Naive thymus-derived CD4-positive, alpha-beta T cell (primary cell): ENCODE measurements around the gene MYRFL. TPM values are rescaled to one million over a fixed set of nuclear protein-coding genes. Genes with fewer than 3 reads are reported as not detected.

ENCODE experiments used
- ATAC-seq: fragments of 150-1000 bp; cut with Tn5 transposase; 2 replicates; pipeline ENCODE4 v1.10.0; 2021; ENCODE audit warnings: mild to moderate bottlenecking, moderate library complexity
- CTCF ChIA-PET: fragments of 350-600 bp; sonication (Branson Sonifier 250); formaldehyde crosslinking; loops from one replicate; lab custom pipeline; 2021; ENCODE audit warnings: antibody characterized with exemption; lab: Charles Lee
- POLR2A ChIA-PET: fragments of 350-600 bp; sonication (Branson Sonifier 250); formaldehyde crosslinking; loops from one replicate; lab custom pipeline; 2021; ENCODE audit warnings: antibody characterized with exemption, inconsistent platforms; lab: Charles Lee
- DNase-seq, 9 donors: peaks; one replicate each; pipeline versions ENCODE4 v3.0.0 to v3.0.0-alpha.2; 2020 to 2022; ENCODE audit warnings: mixed read lengths in 1 of 9
- H3K27ac ChIP-seq: one replicate; pipeline ENCODE4 v1.7.0; 2013; ENCODE audit warnings: mild to moderate bottlenecking, low read depth, low read length, moderate library complexity
- H3K27me3 ChIP-seq, 2 donors: one replicate each; pipeline ENCODE4 v1.7.0; 2013; ENCODE audit warnings: low read length in 2 of 2, mild to moderate bottlenecking in 2 of 2, moderate library complexity in 2 of 2; ENCODE audit not compliant: control insufficient read depth in 2 of 2, insufficient read depth in 2 of 2
- H3K36me3 ChIP-seq, 3 experiments: 1 replicate in 2 of 3; 2 replicates in 1 of 3; pipeline ENCODE4 v1.7.0; 2013; ENCODE audit warnings: low read length in 3 of 3, mild to moderate bottlenecking in 3 of 3, moderate library complexity in 1 of 3; ENCODE audit not compliant: insufficient read depth in 3 of 3, control insufficient read depth in 2 of 3
- H3K4me1 ChIP-seq, 2 donors: one replicate each; pipeline ENCODE4 v1.7.0; 2013; ENCODE audit warnings: low read length in 2 of 2, mild to moderate bottlenecking in 2 of 2, moderate library complexity in 1 of 2; ENCODE audit not compliant: control insufficient read depth in 2 of 2, insufficient read depth in 2 of 2
- H3K4me3 ChIP-seq: 2 replicates; pipeline ENCODE4 v1.7.0; 2013; ENCODE audit warnings: mild to moderate bottlenecking, low read length
- H3K9me3 ChIP-seq, 3 experiments: 1 replicate in 2 of 3; 2 replicates in 1 of 3; pipeline ENCODE4 v1.7.0; 2013; ENCODE audit warnings: low read length in 3 of 3; ENCODE audit not compliant: control insufficient read depth in 2 of 3
- H3K27ac Mint-ChIP-seq, 9 donors: one replicate each; pipeline ENCODE4 v1.8.0; 2020 to 2022; ENCODE audit warnings: mixed read lengths in 9 of 9, mild to moderate bottlenecking in 8 of 9, moderate library complexity in 5 of 9, inconsistent platforms in 2 of 9
- H3K27me3 Mint-ChIP-seq, 5 donors: one replicate each; pipeline ENCODE4 v1.8.0; 2021 to 2022; ENCODE audit warnings: mixed read lengths in 5 of 5, mild to moderate bottlenecking in 1 of 5
- H3K36me3 Mint-ChIP-seq, 5 donors: one replicate each; pipeline ENCODE4 v1.8.0; 2020 to 2022; ENCODE audit warnings: mixed read lengths in 5 of 5, mild to moderate bottlenecking in 3 of 5, inconsistent platforms in 1 of 5
- H3K4me1 Mint-ChIP-seq, 7 donors: one replicate each; pipeline ENCODE4 v1.8.0; 2020 to 2022; ENCODE audit warnings: mixed read lengths in 7 of 7, mild to moderate bottlenecking in 3 of 7, inconsistent platforms in 1 of 7
- H3K4me3 Mint-ChIP-seq, 10 donors: one replicate each; pipeline ENCODE4 v1.8.0; 2020 to 2022; ENCODE audit warnings: mild to moderate bottlenecking in 10 of 10, mixed read lengths in 10 of 10, moderate library complexity in 6 of 10, inconsistent platforms in 2 of 10
- H3K9me3 Mint-ChIP-seq, 11 donors: one replicate each; pipeline ENCODE4 v1.8.0; 2020 to 2022; ENCODE audit warnings: mixed read lengths in 11 of 11, mild to moderate bottlenecking in 4 of 11, inconsistent platforms in 1 of 11, moderate library complexity in 1 of 11
- intact Hi-C, 2 donors: fragments of 100-400 bp; cut with micrococcal nuclease; formaldehyde crosslinking; loops; one replicate each; pipeline ENCODE4 v1.15.1; 2023
- polyA plus RNA-seq, 2 donors: library from polyadenylated mRNA; unstranded; fragments of 300-500 nt; fragmentation: Illumina TruSeq; gene quantifications; one replicate each; pipeline ENCODE4 v1.2.3, GENCODE V29; 2021
- total RNA-seq, 6 experiments: library from RNA in 5 of 6; stranded (reverse) in 5 of 6; gene quantifications; 1 replicate in 5 of 6; 2 replicates in 1 of 6; pipeline ENCODE4 v1.2.3 and lab custom pipeline; 2021 to 2026

MYRFL gene
- total and polyA plus RNA-seq, 7 experiments from 2014 or later = 0.24 TPM; not detected in 6

DNA sequence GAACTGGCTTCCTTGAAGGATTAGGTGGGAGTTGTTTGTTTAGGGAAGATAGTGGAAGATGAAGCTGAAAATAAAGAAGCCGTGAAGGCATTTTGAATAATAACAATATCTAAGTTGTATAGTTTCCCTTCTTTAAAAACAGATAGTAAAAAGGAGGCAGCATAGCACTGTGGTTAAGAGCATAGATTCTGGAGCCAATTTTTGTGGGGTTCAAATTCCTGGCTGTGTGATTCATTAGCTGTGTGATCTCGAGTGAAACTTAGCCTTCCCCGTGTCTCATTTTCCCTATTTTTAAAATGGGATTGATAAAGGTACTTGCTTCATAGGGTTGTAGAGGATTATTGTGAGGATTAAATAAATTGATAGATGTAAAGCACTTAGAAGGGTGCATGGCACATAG lies 104.5 kb downstream of the MYRFL start:
- Histone ChIP-seq H3K4me3 (no peak overlapping the region), H3K4me1 (no peaks in the 10 kb centered on the region), H3K27me3 (no peaks in the 10 kb centered on the region), H3K36me3 (no peaks in the 10 kb centered on the region), H3K9me3 (no peaks in the 10 kb centered on the region), H3K27ac (no peak overlapping the region)
- H3K27me3 Mint-ChIP-seq = peaks cover 8 to 24% (median 15%) of the 10 kb centered on the region in 5 donors
- ChIA-PET POLR2A (no interaction called here), CTCF (no interaction called here)
- H3K4me1 Mint-ChIP-seq = no peaks in the 10 kb centered on the region
- no peak overlapping the region for H3K27ac Mint-ChIP-seq
- no peak overlapping the region for H3K4me3 Mint-ChIP-seq
- no peak for ATAC-seq
- peaks cover 0 to 3% (median 0%) of the 10 kb centered on the region in 11 donors for H3K9me3 Mint-ChIP-seq
- H3K36me3 Mint-ChIP-seq = no peaks in the 10 kb centered on the region
- intact Hi-C loops = no loop called here
- DNase-seq = no peak

DNA sequence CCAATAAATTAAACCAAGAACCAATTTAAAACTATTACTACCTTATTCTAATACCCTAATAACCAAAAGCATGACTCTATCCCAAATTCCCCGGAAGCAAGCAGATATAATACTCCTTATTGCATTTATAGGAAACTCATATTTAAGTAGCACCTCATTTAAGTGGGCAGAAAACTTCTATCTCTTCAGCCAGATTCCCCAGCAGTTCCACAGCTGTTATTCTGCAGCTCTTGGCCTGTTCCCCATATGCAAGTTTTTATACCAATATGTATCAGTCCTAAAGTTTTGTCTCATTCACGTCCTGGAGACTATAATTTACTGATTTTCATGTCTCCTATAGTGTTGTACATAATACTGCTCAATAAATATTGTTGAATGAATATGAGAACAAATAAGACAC lies 106.5 kb downstream of the MYRFL start:
- no peak for ATAC-seq
- no peak for DNase-seq
- Histone ChIP-seq H3K27me3 (no peaks in the 10 kb centered on the region), H3K4me1 (no peaks in the 10 kb centered on the region), H3K36me3 (no peaks in the 10 kb centered on the region), H3K27ac (no peak overlapping the region), H3K4me3 (no peak overlapping the region), H3K9me3 (no peaks in the 10 kb centered on the region)
- no peak overlapping the region for H3K4me3 Mint-ChIP-seq
- H3K36me3 Mint-ChIP-seq = no peaks in the 10 kb centered on the region
- no peak overlapping the region for H3K27ac Mint-ChIP-seq
- ChIA-PET CTCF (no interaction called here), POLR2A (no interaction called here)
- H3K9me3 Mint-ChIP-seq = no peaks in the 10 kb centered on the region
- H3K4me1 Mint-ChIP-seq = no peaks in the 10 kb centered on the region
- H3K27me3 Mint-ChIP-seq = peaks cover under 1 to 24% (median 23%) of the 10 kb centered on the region in 5 donors
- intact Hi-C loops = no loop called here

DNA sequence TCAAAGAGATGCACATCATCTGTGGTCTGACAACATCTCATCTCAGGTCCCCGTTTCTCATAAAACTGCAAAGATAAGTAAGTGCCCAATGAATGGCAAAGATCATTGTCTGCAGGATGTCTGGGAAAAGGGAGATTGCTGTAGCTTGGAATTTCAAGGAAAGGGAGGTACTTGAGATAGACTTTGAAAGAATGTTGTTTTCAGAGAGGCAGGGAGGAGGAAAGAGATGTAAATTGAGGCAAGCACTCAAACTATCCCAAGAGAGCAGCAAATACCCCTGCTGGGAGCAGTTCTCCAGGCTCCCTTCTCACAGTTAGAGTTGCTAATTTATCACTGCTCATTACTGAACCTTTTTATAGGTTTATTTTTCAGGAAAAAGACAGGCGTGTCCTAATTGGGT lies 107.1 kb downstream of the MYRFL start:
- DNase-seq (no peak), ATAC-seq (no peak)
- CTCF ChIA-PET = no interaction called here
- Mint-ChIP-seq H3K9me3 (no peaks in the 10 kb centered on the region), H3K27me3 (peaks cover 0 to 27% (median 22%) of the 10 kb centered on the region in 5 donors), H3K27ac (no peak overlapping the region), H3K4me1 (no peaks in the 10 kb centered on the region), H3K36me3 (no peaks in the 10 kb centered on the region), H3K4me3 (no peak overlapping the region)
- Histone ChIP-seq H3K4me3 (no peak overlapping the region), H3K9me3 (no peaks in the 10 kb centered on the region), H3K27me3 (no peaks in the 10 kb centered on the region), H3K27ac (no peak overlapping the region), H3K36me3 (no peaks in the 10 kb centered on the region), H3K4me1 (no peaks in the 10 kb centered on the region)
- POLR2A ChIA-PET = no interaction called here
- intact Hi-C loops = no loop called here

DNA sequence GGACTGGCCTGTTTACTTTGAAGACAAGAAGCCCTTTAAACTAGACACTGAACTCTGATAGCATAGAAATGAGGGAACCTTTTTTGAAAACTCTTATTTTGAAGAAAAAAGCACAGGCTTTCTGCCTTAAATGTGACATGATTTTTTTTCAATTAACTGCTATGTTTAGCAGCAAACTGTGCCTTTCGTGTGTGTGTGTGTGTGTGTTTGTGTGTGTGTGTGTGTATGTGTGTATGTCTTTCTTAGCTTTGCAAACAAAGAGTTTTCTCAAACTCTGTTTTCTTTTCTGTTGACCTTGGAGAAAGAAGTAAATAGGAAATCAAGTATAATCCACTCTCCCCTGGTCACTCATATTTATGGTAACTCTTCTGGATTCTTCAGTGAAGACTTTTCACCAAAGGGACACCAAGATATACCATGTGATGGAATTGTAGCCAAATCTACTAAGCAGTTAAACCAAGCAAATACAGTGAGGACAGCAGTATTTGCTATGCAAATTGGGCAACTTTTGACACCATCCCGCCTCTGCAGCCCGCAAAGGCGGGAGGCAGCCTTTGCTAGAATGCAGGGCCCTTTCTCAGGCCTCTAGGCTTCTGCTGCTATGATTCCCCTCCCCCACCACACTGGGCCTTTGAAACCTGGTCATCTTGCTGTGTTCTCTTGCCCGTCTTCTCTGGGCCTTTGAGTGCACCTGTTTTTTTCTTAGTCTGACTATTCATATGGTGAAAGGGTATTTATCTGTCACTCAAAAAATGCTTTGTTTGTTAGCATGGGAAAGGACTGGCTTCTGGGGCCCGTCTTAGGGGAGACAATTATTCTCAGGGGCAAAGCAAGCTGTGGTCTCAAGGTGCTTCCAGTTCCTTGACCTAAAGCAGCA lies 107.9 kb downstream of the MYRFL start:
- POLR2A ChIA-PET = no interaction called here
- intact Hi-C loops = no loop called here

DNA sequence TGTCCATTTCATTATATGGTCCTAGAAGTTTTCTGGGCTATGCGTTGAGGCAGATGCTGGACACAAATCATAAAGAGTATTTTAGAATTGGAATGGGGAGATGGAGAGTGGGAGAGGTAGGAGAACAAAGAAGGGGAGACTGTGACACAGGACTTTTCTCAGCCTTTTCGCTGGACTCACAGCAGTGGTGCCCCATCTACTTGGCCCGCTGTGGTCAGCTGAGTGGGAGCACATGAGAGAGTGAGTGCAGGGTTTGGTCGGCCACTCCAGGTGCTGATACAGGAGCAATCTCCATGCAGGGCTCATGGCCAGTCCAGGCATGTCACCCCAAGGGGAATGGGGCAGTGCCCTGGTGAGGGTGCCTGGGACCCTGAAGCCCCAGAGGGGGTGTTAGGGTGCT lies 109.0 kb downstream of the MYRFL start:
- no peaks in the 10 kb centered on the region for H3K36me3 ChIP-seq
- H3K27me3 Mint-ChIP-seq = peaks cover 0 to 27% (median 16%) of the 10 kb centered on the region in 5 donors
- ChIA-PET POLR2A (no interaction called here), CTCF (no interaction called here)
- no peaks in the 10 kb centered on the region for H3K4me1 ChIP-seq
- H3K4me1 Mint-ChIP-seq = no peaks in the 10 kb centered on the region
- ATAC-seq (no peak), DNase-seq (no peak)
- no peaks in the 10 kb centered on the region for H3K9me3 ChIP-seq
- H3K27ac ChIP-seq = no peak overlapping the region
- H3K27ac Mint-ChIP-seq = no peak overlapping the region
- H3K27me3 ChIP-seq = no peaks in the 10 kb centered on the region
- H3K36me3 Mint-ChIP-seq = no peaks in the 10 kb centered on the region
- intact Hi-C loops = no loop called here
- H3K4me3 ChIP-seq = no peak overlapping the region
- H3K9me3 Mint-ChIP-seq = peaks cover 0 to 11% (median 0%) of the 10 kb centered on the region in 11 donors
- H3K4me3 Mint-ChIP-seq = no peak overlapping the region

More for the DNA sequence above, 107.9 kb downstream of the MYRFL start:
- Mint-ChIP-seq H3K27ac (no peak overlapping the region), H3K4me3 (no peak overlapping the region), H3K27me3 (peaks cover 0 to 29% (median 16%) of the 10 kb centered on the region in 5 donors), H3K9me3 (peaks cover 0 to 6% (median 0%) of the 10 kb centered on the region in 11 donors), H3K36me3 (no peaks in the 10 kb centered on the region), H3K4me1 (no peaks in the 10 kb centered on the region)
- H3K27me3 ChIP-seq = no peaks in the 10 kb centered on the region
- H3K27ac ChIP-seq = no peak overlapping the region
- H3K4me1 ChIP-seq = no peaks in the 10 kb centered on the region
- CTCF ChIA-PET = no interaction called here
- no peaks in the 10 kb centered on the region for H3K36me3 ChIP-seq
- DNase-seq (no peak), ATAC-seq (no peak)
- H3K9me3 ChIP-seq = no peaks in the 10 kb centered on the region
- H3K4me3 ChIP-seq = no peak overlapping the region

DNA sequence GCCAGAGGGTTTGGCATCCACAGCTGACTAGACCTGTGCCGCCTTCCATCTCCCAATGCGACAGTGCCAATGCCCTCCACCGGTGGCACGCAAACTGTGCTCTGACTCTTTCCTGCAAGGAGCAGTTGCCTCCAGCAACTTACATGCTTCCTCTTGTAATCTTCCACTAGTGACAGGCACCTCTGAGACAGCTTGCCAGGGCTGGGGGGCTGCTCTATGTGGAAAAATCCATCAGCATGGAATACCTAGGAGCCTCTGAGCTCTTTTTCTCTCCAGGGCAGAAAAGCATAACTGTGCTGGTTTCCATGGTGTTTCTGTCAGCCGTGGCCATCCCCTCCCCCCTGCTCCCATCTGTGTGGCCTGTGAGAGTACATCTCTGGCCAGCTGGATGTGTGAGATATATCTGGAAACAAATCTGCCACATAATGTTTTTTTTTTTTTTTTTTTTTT lies 110.6 kb downstream of the MYRFL start:
- H3K27ac Mint-ChIP-seq = no peak overlapping the region
- H3K4me1 ChIP-seq = no peaks in the 10 kb centered on the region
- ATAC-seq (no peak), DNase-seq (no peak)
- intact Hi-C loops = no loop called here
- no peak overlapping the region for H3K27ac ChIP-seq
- H3K9me3 Mint-ChIP-seq = peaks cover 0 to 11% (median 0%) of the 10 kb centered on the region in 11 donors
- ChIA-PET POLR2A (no interaction called here), CTCF (no interaction called here)
- H3K36me3 Mint-ChIP-seq = no peaks in the 10 kb centered on the region
- H3K27me3 Mint-ChIP-seq = peaks cover 0 to 21% (median 13%) of the 10 kb centered on the region in 5 donors
- no peak overlapping the region for H3K4me3 Mint-ChIP-seq
- H3K27me3 ChIP-seq = no peaks in the 10 kb centered on the region
- H3K4me3 ChIP-seq = no peak overlapping the region
- H3K9me3 ChIP-seq = no peaks in the 10 kb centered on the region
- no peaks in the 10 kb centered on the region for H3K4me1 Mint-ChIP-seq
- H3K36me3 ChIP-seq = no peaks in the 10 kb centered on the region
